LNCAP (cell line): Measurements from ENCODE around the gene CHSY3.

Experiments
- CTCF ChIP-seq: fragments of 450-650 bp; IDR thresholded peaks from 2 replicates; pipeline ENCODE4 v1.5.1; 2017; ENCODE audit warnings: mild to moderate bottlenecking

The CHSY3 gene

GRCh38 chr5:130052752-130053151 is 148.5 kb downstream of the CHSY3 start:
- no peak for TF ChIP-seq CTCF

GRCh38 chr5:130055572-130055971 is 151.3 kb downstream of the CHSY3 start:
- TF ChIP-seq CTCF, result no peak

- TF ChIP-seq CTCF, result no peak
Measured at GRCh38 chr5:130061746-130062145, 157.5 kb downstream of the CHSY3 start.

- TF ChIP-seq CTCF, result no peak
Measured at GRCh38 chr5:130063603-130064002, 159.3 kb downstream of the CHSY3 start.

- TF ChIP-seq CTCF, result no peak
Measured at GRCh38 chr5:130064484-130064883, 160.2 kb downstream of the CHSY3 start.

- no peak for TF ChIP-seq CTCF
Measured at GRCh38 chr5:130065617-130066016, 161.4 kb downstream of the CHSY3 start.

- no peak for TF ChIP-seq CTCF
Measured at GRCh38 chr5:130066644-130067043, 162.4 kb downstream of the CHSY3 start.

GRCh38 chr5:130067364-130067763 is 163.1 kb downstream of the CHSY3 start:
- no peak for TF ChIP-seq CTCF
